ENCODE measurements around the gene LGALS16.
A peak's percentile ranks its signal among the peaks of the same experiment; 100 is the strongest.
"Not testable (repeated sequence)": the region's sequence is repeated elsewhere in the genome, so short reads cannot be mapped to it uniquely, and the experiment has no call there.

LGALS16 gene

GRCh38 chr19:39655613-39656012 lies at the start of gene LGALS16:
Gene LGALS16 (plus strand): TSS chr19:39655913. CDS start chr19:39655962, 49 bp downstream.
- no peak for DNase-seq
- intact Hi-C loops (cut with DNase I), result no loop called here

GRCh38 chr19:39607021-39607420 lies 48.7 kb upstream of the LGALS16 start:
- intact Hi-C loops (cut with DNase I), result no loop called here

GRCh38 chr19:39607561-39607960 lies 48.2 kb upstream of the LGALS16 start:
- intact Hi-C loops (cut with DNase I), result no loop called here
- DNase-seq, result no peak

More at GRCh38 chr19:39607021-39607420, 48.7 kb upstream of the LGALS16 start:
- DNase-seq, result no peak

GRCh38 chr19:39613597-39613996 lies 42.1 kb upstream of the LGALS16 start:
- intact Hi-C loops (cut with DNase I), result no loop called here

GRCh38 chr19:39617745-39618144 lies 38.0 kb upstream of the LGALS16 start:
- intact Hi-C loops (cut with DNase I), result no loop called here
- DNase-seq, result no peak

More at GRCh38 chr19:39613597-39613996, 42.1 kb upstream of the LGALS16 start:
- no peak for DNase-seq

- intact Hi-C loops (cut with DNase I), result no loop called here
- no peak for DNase-seq
Observed at GRCh38 chr19:39623946-39624345, 31.8 kb upstream of the LGALS16 start.

- DNase-seq; intact Hi-C loops (cut with DNase I): not testable (repeated sequence)
Observed at GRCh38 chr19:39627631-39628030, 28.1 kb upstream of the LGALS16 start.

GRCh38 chr19:39631178-39631577 lies 24.5 kb upstream of the LGALS16 start:
- no peak for DNase-seq
- intact Hi-C loops (cut with DNase I), result no loop called here

GRCh38 chr19:39631626-39632025 lies 24.1 kb upstream of the LGALS16 start:
- DNase-seq, result no peak
- intact Hi-C loops (cut with DNase I), result no loop called here

- intact Hi-C loops (cut with DNase I), result no loop called here
- no peak for DNase-seq
Observed at GRCh38 chr19:39637891-39638290, 17.8 kb upstream of the LGALS16 start.

GRCh38 chr19:39641773-39642172 lies 13.9 kb upstream of the LGALS16 start:
- intact Hi-C loops (cut with DNase I), result no loop called here
- DNase-seq, result no peak

- no peak for DNase-seq
- intact Hi-C loops (cut with DNase I), result no loop called here
Observed at GRCh38 chr19:39643591-39643990, 12.1 kb upstream of the LGALS16 start.

GRCh38 chr19:39645800-39646411 lies 9.8 kb upstream of the LGALS16 start:
- DNase-seq, result no peak
- intact Hi-C loops (cut with DNase I), result no loop called here

GRCh38 chr19:39647918-39648317 lies 7.8 kb upstream of the LGALS16 start:
- DNase-seq, result no peak
- intact Hi-C loops (cut with DNase I), result no loop called here

GRCh38 chr19:39659791-39660190 lies 4.1 kb downstream of the LGALS16 start:
- no peak for DNase-seq
- intact Hi-C loops (cut with DNase I), result no loop called here

- intact Hi-C loops (cut with DNase I), result no loop called here
- no peak for DNase-seq
Observed at GRCh38 chr19:39660661-39661060, 4.9 kb downstream of the LGALS16 start.

- intact Hi-C loops (cut with DNase I), result no loop called here
- no peak for DNase-seq
Observed at GRCh38 chr19:39661565-39661964, 5.9 kb downstream of the LGALS16 start.

GRCh38 chr19:39669860-39670259 lies 14.1 kb downstream of the LGALS16 start:
- DNase-seq, result not testable (repeated sequence)
- intact Hi-C loops (cut with DNase I), result loop anchor here (5.0 kb wide), 1 partner anchor 118 kb away; no protein-coding TSS in a partner anchor

GRCh38 chr19:39670998-39671397 lies 15.3 kb downstream of the LGALS16 start:
- intact Hi-C loops (cut with DNase I), result loop anchor here (5.0 kb wide), 1 partner anchor 119 kb away; no protein-coding TSS in a partner anchor

GRCh38 chr19:39671739-39672363 lies 16.1 kb downstream of the LGALS16 start:
- DNase-seq, result peak in 27 of 42 donors; percentile 8 to 75 (median 46)

More at GRCh38 chr19:39670998-39671397, 15.3 kb downstream of the LGALS16 start:
- no peak for DNase-seq

GRCh38 chr19:39672473-39672872 lies 16.8 kb downstream of the LGALS16 start:
- no peak for DNase-seq
- intact Hi-C loops (cut with DNase I), result loop anchor here (5.0 kb wide), 1 partner anchor 120 kb away; no protein-coding TSS in a partner anchor

More at GRCh38 chr19:39671739-39672363, 16.1 kb downstream of the LGALS16 start:
- intact Hi-C loops (cut with DNase I), result loop anchor here (5.0 kb wide), 1 partner anchor 120 kb away; no protein-coding TSS in a partner anchor

All from head of caudate nucleus (tissue), 42 donors.